Activated CD4-positive, alpha-beta T cell treated with anti-CD3 and anti-CD28 coated beads, Interleukin-2, amount 50 U/mL, for 1 hour (primary cell): ENCODE measurements around the gene TOMM70.
"Not testable (repeated sequence)": the region's sequence is repeated elsewhere in the genome, so short reads cannot be mapped to it uniquely, and the experiment has no call there.

Source experiments
- DNase-seq: peaks from one replicate; pipeline ENCODE4 v3.0.0-alpha.2; 2020

The TOMM70 gene

DNA sequence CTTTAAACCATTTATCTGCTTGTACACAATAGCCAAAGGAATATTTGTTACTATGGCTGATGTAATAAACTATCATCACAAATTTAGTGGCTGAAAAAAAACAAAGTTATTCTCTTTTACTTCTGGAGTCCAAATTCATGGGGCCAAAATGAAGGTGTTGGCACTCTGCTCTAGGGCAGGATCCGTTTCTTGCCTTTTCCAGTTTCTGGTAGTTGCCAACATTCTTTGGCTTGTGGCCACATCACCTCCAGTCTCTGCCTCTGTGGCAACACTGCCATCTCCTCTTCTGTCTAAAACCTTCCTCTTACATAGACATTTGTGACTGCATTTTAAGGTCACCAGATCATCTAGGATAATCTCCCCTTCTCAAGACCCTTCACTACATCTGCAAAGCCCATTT, 39.0 kb downstream of the TOMM70 start:
- no peak for DNase-seq

- DNase-seq: no peak
These were observed 40.0 kb downstream of the TOMM70 start for GRCh38 chr3:100360757-100361496.

DNA sequence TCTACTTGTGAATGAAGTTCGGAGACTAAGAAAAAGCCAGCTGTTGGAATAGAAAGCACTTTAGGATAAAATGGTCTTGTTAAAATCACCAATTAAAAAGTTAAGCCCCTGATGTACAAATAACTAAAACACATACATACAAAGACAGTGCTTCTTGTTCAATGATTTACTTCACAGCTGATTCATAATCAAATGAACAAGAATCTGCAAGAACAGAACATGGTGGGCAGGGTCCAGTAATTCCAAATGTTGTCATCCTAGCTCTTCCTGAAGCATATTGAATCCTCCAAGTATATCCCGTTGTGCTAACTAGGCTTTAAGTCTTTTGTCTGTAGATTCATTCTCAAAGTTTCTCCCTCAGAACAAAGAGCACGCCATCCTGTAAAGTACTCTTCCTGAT, 41.9 kb downstream of the TOMM70 start:
- no peak for DNase-seq

DNA sequence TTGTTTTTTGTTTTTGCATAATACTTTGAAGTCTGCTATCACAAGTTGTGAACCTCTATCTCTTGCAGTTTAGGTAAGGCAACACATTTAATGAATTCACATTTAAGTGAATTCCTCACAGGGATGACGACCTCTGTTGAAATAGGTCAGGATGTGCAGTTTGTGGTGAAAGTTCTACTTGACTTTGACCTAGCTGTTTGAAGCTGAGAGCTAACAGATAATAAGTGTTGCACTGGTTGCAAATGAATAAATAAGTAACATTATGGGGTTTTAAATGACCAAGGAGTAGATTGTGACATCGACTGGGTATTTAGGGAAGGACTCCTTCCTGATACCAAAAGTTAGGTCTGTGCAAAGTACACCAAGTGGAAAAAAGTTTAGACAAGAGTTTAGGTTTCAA, 42.5 kb downstream of the TOMM70 start:
- DNase-seq: no peak

DNA sequence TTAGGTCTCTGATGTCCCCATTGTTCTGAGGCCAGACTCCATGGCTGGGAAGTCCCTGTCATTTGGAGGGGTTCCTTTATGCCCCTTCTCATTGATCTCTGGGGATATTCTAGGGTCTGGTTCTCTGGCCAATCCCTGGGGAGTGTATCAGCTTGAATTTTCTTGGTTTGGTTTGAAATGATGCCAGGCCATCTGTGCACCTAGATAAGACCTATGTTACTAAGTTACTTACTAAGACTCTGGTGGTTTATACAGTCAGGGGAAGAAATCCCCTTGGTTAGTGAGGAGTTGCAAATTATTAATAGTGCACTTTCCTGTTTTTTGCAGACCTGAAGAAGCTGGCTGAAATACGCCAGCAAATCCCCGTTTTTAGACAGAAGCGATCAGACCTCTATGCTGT, 46.0 kb downstream of the TOMM70 start:
- no peak for DNase-seq

- DNase-seq: no peak
These were observed 48.3 kb downstream of the TOMM70 start for GRCh38 chr3:100352296-100353231.

DNA sequence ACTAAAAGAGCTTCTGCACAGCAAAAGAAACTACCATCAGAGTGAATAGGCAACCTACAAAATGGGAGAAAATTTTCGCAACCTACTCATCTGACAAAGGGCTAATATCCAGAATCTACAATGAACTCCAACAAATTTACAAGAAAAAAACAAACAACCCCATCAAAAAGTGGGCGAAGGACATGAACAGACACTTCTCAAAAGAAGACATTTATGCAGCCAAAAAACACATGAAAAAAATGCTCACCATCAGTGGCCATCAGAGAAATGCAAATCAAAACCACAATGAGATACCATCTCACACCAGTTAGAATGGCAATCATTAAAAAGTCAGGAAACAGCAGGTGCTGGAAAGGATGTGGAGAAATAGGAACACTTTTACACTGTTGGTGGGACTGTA, 49.1 kb downstream of the TOMM70 start:
- not testable (repeated sequence) for DNase-seq

GRCh38 chr3:100348727-100349126, 52.2 kb downstream of the TOMM70 start:
- no peak for DNase-seq

DNA sequence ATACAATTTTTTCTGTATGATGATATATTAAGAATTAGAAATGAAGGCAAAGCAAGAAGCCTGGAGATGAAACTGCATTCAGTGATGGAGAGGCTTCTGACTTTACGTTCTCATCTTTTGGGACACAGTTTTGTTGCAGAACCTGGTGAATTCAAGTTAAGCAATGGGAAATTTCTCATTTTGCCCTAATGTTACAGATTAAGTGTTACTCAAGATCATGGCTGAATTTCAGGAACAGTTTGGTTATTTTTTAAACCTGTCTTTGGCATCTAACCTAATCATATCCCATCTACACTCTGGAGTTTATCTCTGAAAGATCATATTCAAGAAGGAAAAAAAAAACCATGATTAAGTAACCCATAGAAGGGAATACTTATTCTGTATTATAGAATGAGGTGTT, 60.4 kb downstream of the TOMM70 start:
- DNase-seq: no peak

GRCh38 chr3:100339786-100340185, 61.1 kb downstream of the TOMM70 start:
- DNase-seq: no peak

DNA sequence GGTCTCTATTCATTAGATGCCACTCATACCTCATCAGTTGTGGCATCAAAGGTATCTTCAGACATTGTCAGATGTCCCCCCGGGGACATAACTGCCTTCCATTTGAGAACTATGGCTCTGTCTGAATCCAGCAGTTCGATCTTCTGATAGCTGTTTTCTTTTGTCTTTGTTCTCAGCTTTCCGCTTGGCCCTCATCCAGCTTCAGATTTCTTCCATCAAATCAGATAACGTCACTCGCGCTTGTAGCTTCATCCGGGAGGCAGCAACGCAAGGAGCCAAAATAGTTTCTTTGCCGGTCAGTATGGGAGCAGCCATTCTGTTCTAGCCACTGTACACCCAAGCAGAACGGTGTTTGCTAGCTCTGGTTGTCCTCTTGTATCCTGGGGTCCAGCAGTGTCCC, 62.0 kb downstream of the TOMM70 start:
- DNase-seq: no peak

- not testable (repeated sequence) for DNase-seq
These were observed 64.7 kb downstream of the TOMM70 start for GRCh38 chr3:100336229-100336628.

GRCh38 chr3:100335434-100335833, 65.5 kb downstream of the TOMM70 start:
- no peak for DNase-seq

- peak; percentile 76 for DNase-seq
These were observed 66.2 kb downstream of the TOMM70 start, which contains the start of gene NIT2 for GRCh38 chr3:100334488-100335351. Gene NIT2, plus strand, starts transcription at chr3:100334757. Its CDS starts 35 bp downstream, at chr3:100334792.

DNA sequence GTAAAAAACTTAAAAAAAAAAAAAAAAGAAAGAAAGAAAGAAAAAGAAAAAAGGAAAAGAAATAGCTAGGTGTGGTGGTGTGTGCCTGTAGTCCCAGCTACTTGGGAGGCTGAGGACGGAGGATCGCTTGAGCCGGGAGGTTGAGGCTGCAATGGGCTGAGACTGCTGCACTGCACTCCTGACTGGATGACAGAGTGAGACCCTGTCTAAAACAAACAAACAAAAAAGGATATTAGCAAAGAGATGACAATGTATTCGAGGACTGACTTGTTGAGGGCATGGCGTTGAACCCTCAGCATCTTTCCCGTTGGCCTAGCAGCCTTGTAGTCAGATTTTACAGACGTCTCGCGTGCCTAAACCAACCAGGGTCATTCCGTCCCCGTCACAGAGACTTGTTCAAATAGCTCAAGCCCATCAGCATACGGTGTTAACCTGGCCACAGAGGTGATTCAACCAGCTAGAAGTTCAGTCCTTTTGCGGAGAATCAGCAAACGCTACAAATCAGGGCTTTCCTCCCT, 66.9 kb downstream of the TOMM70 start:
- no peak for DNase-seq

- no peak for DNase-seq
These were observed 67.8 kb downstream of the TOMM70 start for GRCh38 chr3:100333051-100333450.

- DNase-seq: no peak
These were observed 69.2 kb downstream of the TOMM70 start for GRCh38 chr3:100331660-100332059.

- DNase-seq: no peak
These were observed 70.2 kb downstream of the TOMM70 start for GRCh38 chr3:100330651-100331050.

GRCh38 chr3:100329800-100330489, 70.9 kb downstream of the TOMM70 start:
- DNase-seq: no peak

GRCh38 chr3:100327377-100327776, 73.5 kb downstream of the TOMM70 start:
- DNase-seq: not testable (repeated sequence)

GRCh38 chr3:100325827-100326226, 75.1 kb downstream of the TOMM70 start:
- DNase-seq: no peak

- DNase-seq: no peak
These were observed 76.8 kb downstream of the TOMM70 start for GRCh38 chr3:100324044-100324443.
